HEK293 (cell line): ENCODE measurements around the gene PIGBOS1.

Experiments
- ZNF239 ChIP-seq: fragments of 450-650 bp; formaldehyde crosslinking; IDR thresholded peaks from 2 replicates; pipeline ENCODE4 v1.5.1; 2016; ENCODE audit warnings: missing biosample characterization, missing genetic modification characterization
- TF ChIP-seq, protein P1 (sequence below): fragments of 450-650 bp; formaldehyde crosslinking; IDR thresholded peaks from 2 replicates; pipeline ENCODE4 v1.5.1; 2016; ENCODE audit warnings: missing biosample characterization, missing genetic modification characterization
- TF ChIP-seq, protein P2 (sequence below): fragments of 450-650 bp; formaldehyde crosslinking; optimal IDR thresholded peaks from 2 replicates; pipeline ENCODE3; 2016; ENCODE audit warnings: missing biosample characterization, mild to moderate bottlenecking, missing genetic modification characterization
- TF ChIP-seq, protein P3 (sequence below): fragments of 450-650 bp; formaldehyde crosslinking; IDR thresholded peaks from 2 replicates; pipeline ENCODE4 v1.5.1; 2017; ENCODE audit warnings: missing biosample characterization, missing genetic modification characterization

DNA sequence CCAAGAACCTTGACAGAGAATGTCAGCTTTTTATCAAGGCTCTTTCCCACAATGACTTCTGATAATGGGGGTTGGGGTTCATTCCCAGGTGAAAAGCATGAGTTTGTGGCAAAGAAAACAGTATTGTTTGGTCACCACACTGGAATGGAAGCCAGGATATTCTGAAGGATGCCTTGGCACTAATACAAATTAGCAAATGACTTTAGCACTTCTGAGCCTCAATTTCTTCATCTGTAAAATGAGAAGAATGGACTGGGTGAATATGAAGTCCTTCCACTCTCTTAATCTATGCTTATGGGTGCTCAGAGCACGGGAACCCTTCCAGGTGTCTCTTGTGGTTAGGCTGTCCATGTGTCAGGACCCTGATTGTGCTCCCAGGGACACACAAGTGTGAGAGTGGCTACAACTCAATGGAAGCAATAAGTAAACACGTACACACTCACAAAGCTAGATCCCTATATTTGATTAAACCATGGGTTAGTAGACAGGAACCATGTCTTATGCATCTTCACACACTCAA, 50.7 kb downstream of the PIGBOS1 start:
- TF ChIP-seq, protein P1, sequence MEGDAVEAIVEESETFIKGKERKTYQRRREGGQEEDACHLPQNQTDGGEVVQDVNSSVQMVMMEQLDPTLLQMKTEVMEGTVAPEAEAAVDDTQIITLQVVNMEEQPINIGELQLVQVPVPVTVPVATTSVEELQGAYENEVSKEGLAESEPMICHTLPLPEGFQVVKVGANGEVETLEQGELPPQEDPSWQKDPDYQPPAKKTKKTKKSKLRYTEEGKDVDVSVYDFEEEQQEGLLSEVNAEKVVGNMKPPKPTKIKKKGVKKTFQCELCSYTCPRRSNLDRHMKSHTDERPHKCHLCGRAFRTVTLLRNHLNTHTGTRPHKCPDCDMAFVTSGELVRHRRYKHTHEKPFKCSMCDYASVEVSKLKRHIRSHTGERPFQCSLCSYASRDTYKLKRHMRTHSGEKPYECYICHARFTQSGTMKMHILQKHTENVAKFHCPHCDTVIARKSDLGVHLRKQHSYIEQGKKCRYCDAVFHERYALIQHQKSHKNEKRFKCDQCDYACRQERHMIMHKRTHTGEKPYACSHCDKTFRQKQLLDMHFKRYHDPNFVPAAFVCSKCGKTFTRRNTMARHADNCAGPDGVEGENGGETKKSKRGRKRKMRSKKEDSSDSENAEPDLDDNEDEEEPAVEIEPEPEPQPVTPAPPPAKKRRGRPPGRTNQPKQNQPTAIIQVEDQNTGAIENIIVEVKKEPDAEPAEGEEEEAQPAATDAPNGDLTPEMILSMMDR (tag by site-specific recombination), result no peak
- TF ChIP-seq, protein P2, sequence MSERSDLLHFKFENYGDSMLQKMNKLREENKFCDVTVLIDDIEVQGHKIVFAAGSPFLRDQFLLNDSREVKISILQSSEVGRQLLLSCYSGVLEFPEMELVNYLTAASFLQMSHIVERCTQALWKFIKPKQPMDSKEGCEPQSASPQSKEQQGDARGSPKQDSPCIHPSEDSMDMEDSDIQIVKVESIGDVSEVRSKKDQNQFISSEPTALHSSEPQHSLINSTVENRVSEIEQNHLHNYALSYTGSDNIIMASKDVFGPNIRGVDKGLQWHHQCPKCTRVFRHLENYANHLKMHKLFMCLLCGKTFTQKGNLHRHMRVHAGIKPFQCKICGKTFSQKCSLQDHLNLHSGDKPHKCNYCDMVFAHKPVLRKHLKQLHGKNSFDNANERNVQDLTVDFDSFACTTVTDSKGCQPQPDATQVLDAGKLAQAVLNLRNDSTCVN (tag by site-specific recombination), result no peak
- TF ChIP-seq ZNF239 (tag by site-specific recombination), result no peak
- TF ChIP-seq, protein P3, sequence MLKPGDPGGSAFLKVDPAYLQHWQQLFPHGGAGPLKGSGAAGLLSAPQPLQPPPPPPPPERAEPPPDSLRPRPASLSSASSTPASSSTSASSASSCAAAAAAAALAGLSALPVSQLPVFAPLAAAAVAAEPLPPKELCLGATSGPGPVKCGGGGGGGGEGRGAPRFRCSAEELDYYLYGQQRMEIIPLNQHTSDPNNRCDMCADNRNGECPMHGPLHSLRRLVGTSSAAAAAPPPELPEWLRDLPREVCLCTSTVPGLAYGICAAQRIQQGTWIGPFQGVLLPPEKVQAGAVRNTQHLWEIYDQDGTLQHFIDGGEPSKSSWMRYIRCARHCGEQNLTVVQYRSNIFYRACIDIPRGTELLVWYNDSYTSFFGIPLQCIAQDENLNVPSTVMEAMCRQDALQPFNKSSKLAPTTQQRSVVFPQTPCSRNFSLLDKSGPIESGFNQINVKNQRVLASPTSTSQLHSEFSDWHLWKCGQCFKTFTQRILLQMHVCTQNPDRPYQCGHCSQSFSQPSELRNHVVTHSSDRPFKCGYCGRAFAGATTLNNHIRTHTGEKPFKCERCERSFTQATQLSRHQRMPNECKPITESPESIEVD (tag by site-specific recombination), result no peak
